Effector memory CD8-positive, alpha-beta T cell (primary cell): ENCODE data around the gene BTBD16.

ENCODE experiments used
- ATAC-seq: fragments of 150-1000 bp; cut with Tn5 transposase; replicated peaks from 2 replicates; pipeline ENCODE4 v1.10.0; 2021; ENCODE audit warnings: mild to moderate bottlenecking, moderate library complexity
- DNase-seq, 3 experiments: peaks; one replicate each; pipeline ENCODE4 v3.0.0; 2021
- H3K27ac Mint-ChIP-seq, 2 donors: one replicate each; pipeline ENCODE4 v1.8.0; 2022; ENCODE audit warnings: mild to moderate bottlenecking in 2 of 2, mixed read lengths in 2 of 2, moderate library complexity in 2 of 2
- H3K27me3 Mint-ChIP-seq, 2 donors: one replicate each; pipeline ENCODE4 v1.8.0; 2022; ENCODE audit warnings: mixed read lengths in 2 of 2
- H3K36me3 Mint-ChIP-seq: one replicate; pipeline ENCODE4 v1.8.0; 2022; ENCODE audit warnings: mild to moderate bottlenecking, moderate library complexity, mixed read lengths; ENCODE audit not compliant: insufficient read depth
- H3K4me1 Mint-ChIP-seq, 2 donors: one replicate each; pipeline ENCODE4 v1.8.0; 2022; ENCODE audit warnings: low read depth in 2 of 2, mixed read lengths in 2 of 2
- H3K4me3 Mint-ChIP-seq, 2 donors: one replicate each; pipeline ENCODE4 v1.8.0; 2022; ENCODE audit warnings: mild to moderate bottlenecking in 2 of 2, mixed read lengths in 2 of 2, moderate library complexity in 2 of 2
- H3K9me3 Mint-ChIP-seq, 2 donors: one replicate each; pipeline ENCODE4 v1.8.0; 2022; ENCODE audit warnings: mixed read lengths in 2 of 2

The BTBD16 gene

DNA sequence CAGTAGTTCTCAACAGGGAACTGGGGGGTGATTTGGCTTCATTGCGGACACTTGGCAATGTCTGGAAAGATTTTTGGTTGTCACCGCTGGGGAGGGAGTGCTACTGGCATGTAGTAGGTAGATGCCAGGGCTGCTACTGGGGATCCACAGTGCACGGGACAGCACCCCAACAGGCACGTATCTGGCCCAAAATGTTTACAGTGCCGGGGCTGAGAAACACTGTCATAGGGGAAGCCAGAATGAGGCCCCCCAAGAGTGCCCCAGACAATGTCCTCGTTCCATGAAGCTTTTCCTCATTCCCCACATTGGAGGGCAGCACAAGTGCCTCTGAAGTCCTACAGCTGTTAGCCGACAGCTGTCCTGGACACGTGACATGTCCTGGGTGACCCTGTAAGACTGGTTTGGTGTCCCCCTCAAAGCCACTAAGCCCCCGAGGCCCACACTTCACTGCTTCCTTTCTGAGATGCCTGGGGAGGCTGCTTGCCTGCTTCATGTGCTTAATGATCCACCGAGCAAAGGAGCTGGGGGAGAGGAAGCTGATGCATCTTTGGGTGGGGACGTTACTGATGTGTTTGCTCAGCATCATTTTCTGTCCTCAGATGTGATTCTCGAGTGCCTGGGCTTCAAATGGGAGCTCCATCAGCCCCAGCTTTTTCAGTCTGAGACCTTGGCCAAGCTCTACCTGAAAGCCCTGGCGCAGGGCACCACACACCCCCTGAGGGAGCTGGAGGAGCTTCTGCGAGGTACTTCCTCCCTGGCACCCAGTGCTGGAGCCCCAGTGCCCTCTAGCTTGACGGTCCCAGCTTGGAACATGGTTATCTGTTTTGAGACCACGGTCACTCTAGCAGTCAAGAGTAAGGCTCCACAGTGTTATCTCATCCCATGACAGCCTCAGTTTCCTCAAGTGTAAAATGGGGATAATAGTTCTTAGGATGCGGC lies 14.7 kb downstream of the BTBD16 start:
- Mint-ChIP-seq H3K4me1 (peaks cover 4% of the 10 kb centered on the region in 2 donors), H3K36me3 (no peaks in the 10 kb centered on the region), H3K9me3 (no peaks in the 10 kb centered on the region), H3K27me3 (peaks cover 39 to 74% of the 10 kb centered on the region in 2 donors), H3K4me3 (no peak overlapping the region), H3K27ac (no peak overlapping the region)
- no peak for DNase-seq
- no peak for ATAC-seq

DNA sequence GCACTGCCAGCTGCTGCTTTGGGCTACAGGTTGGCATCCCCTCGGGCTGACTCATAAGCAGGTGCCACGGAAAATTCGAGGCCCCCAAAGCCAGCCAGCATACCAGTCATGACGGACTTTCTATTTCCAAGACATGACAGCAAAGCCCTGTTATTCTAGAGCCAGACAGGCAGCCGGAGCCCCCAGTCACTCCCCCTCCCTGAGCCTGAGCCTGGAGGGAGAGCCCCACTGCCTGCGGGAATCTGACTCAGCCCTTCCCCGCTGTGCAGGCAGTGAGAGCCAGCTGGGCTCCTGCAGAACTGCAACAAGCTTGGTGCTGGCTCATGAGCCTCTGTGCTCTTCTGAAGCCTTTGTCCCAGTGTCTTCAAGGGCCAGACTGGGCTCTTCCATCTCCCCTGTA lies 15.8 kb downstream of the BTBD16 start:
- ATAC-seq (no peak), DNase-seq (no peak)
- H3K4me1 Mint-ChIP-seq: peaks cover 4% of the 10 kb centered on the region in 2 donors
- H3K9me3 Mint-ChIP-seq: no peaks in the 10 kb centered on the region
- H3K4me3 Mint-ChIP-seq: no peak overlapping the region
- no peak overlapping the region for H3K27ac Mint-ChIP-seq
- H3K36me3 Mint-ChIP-seq: no peaks in the 10 kb centered on the region
- peaks cover 30 to 63% of the 10 kb centered on the region in 2 donors for H3K27me3 Mint-ChIP-seq

DNA sequence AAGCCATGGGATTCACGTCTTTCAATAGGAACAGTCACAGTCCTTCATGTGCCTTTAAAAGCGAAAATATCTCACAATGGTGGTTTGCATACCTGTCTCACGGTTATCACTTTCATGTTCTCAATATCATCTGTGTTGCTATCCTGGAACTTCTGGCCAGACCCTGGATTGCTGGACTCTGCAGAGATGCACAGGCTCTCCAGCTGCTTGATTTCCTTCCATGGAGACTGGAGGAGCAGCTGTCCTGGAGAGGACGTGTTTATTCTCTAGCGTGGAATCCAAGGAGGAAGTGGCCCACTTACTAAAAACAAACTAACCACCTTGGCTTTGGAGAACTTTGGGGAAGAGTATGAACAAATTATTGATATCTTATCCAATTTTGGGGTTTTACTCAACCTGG lies 16.5 kb downstream of the BTBD16 start:
- DNase-seq (no peak), ATAC-seq (no peak)
- H3K4me1 Mint-ChIP-seq: peaks cover 4% of the 10 kb centered on the region in 2 donors
- H3K4me3 Mint-ChIP-seq: no peak overlapping the region
- H3K36me3 Mint-ChIP-seq: no peaks in the 10 kb centered on the region
- no peak overlapping the region for H3K27ac Mint-ChIP-seq
- no peaks in the 10 kb centered on the region for H3K9me3 Mint-ChIP-seq
- peaks cover 27 to 56% of the 10 kb centered on the region in 2 donors for H3K27me3 Mint-ChIP-seq

DNA sequence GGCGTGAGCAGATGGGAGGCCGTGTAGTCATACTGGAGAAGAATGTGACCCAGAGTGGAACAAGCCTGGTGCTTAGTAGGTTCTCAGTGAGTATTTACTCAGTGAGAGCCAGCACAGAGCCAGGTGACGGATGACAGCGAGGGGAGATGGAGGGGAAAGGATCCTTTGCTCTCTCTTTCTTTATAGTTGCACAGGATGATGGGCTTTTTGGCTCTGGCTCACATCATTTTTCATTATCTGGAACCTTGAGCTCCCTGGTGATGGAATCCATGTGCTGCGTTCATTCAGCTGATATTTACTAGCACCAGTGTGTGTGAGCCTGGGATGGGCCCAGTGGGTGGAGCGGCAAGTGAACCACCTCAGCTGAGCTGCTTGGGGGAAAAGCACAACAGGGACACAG lies 17.2 kb downstream of the BTBD16 start:
- peaks cover 4 to 5% of the 10 kb centered on the region in 2 donors for H3K4me1 Mint-ChIP-seq
- ATAC-seq (no peak), DNase-seq (no peak)
- no peaks in the 10 kb centered on the region for H3K36me3 Mint-ChIP-seq
- no peak overlapping the region for H3K4me3 Mint-ChIP-seq
- no peak overlapping the region for H3K27ac Mint-ChIP-seq
- H3K27me3 Mint-ChIP-seq: peaks cover 27 to 49% of the 10 kb centered on the region in 2 donors
- no peaks in the 10 kb centered on the region for H3K9me3 Mint-ChIP-seq

DNA sequence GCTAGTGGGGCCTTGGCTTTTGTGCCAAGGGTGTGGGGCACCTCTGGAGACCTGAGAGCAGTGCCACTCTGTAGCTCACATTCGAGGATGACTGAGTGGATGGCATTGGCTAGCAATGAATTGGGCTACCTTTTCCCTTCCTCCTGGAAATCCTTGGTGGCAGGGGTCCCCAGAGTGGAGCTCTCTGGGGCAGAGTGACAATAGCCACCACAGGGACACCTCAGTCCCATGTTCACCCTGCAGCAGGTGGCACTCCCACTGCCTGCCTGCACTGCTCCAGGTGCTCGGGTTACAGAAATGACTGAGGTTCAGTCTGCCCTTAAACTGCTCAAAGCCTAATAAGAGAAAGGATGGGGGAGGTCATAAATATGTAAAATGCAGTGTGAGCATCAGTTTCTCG lies 17.8 kb downstream of the BTBD16 start:
- H3K4me1 Mint-ChIP-seq: peaks cover 4 to 6% of the 10 kb centered on the region in 2 donors
- H3K9me3 Mint-ChIP-seq: no peaks in the 10 kb centered on the region
- no peaks in the 10 kb centered on the region for H3K36me3 Mint-ChIP-seq
- H3K27ac Mint-ChIP-seq: no peak overlapping the region
- H3K4me3 Mint-ChIP-seq: no peak overlapping the region
- no peak for DNase-seq
- no peak for ATAC-seq
- peaks cover 27 to 46% of the 10 kb centered on the region in 2 donors for H3K27me3 Mint-ChIP-seq

DNA sequence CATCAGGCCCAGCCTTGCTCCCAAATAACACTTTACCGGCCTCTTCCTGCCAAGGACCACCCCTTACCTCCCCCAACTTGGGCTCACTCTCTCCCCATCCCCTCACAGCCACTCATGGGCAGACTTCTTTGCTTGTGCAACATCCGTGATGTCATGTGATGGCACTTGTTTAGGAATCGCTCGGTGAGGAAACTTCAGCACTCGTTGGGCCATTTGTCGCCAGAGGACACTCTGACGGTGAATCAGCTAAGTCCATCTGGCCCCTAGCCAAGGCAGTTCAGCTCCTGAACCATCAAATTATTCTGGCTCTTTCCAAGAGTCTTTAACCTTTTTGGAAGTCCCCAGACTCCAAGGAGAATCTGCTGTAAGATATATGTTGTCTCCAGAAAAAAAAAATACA lies 19.2 kb downstream of the BTBD16 start:
- Mint-ChIP-seq H3K36me3 (no peaks in the 10 kb centered on the region), H3K9me3 (no peaks in the 10 kb centered on the region), H3K27ac (peak overlapping the region in 1 of 2 donors; percentile 57), H3K27me3 (peaks cover 21 to 38% of the 10 kb centered on the region in 2 donors), H3K4me1 (peaks cover 10 to 14% of the 10 kb centered on the region in 2 donors), H3K4me3 (no peak overlapping the region)
- DNase-seq: no peak
- no peak for ATAC-seq

DNA sequence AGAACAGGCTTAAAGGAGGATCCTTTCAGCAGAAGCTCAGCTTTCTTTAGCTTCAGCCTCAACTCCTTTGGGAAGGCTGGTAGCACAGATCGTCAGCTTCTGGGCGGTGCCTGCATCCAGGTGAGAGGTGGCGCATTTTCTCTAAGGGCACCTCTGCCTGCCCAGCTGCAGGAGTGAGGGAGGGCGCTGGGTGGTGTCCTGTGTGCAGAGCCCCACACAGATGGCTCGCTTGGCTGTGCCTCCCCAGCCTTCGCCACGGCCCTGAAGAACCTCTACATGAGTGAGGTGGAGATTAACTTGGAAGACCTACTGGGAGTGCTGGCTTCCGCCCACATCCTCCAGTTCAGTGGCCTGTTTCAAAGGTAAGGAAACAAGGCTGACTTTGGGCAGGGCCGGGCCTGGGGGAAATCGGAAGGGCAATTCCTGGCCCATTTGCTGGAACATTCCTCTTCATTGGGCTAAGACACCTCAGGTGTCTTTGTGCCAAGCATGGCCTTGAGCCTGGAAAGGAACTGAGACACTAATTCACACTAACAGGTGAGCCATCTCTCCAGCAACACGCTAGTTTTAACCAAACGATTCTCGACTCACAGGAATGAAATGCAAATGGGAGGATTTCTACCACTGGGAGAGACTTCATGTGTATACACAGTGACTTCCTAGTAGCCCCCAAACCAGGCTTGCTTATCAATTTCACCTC lies 19.9 kb downstream of the BTBD16 start:
- Mint-ChIP-seq H3K9me3 (no peaks in the 10 kb centered on the region), H3K27ac (peak overlapping the region in 1 of 2 donors; percentile 57), H3K4me3 (no peak overlapping the region), H3K27me3 (peaks cover 20 to 31% of the 10 kb centered on the region in 2 donors), H3K4me1 (peaks cover 11 to 17% of the 10 kb centered on the region in 2 donors), H3K36me3 (no peaks in the 10 kb centered on the region)
- no peak for DNase-seq
- no peak for ATAC-seq

DNA sequence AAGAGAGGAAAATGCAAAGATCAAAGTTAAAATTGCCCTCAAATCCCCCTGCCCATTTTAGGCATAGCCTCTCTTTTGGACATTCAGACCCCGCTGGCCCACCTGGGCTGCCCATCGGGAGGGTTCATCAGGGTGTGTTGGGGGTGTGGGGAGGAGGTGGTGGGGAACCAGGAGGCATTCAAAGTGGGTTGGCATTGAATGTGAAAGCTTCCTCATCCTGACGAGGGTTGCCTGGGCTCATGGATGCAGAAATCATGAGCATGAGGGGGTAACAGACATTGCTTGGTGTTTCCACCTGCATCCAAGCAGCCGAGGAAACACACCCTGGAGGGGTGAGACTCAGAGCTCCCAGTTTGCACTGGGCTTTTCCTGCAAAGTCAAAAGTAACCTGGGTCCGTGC lies 20.6 kb downstream of the BTBD16 start:
- DNase-seq (no peak), ATAC-seq (no peak)
- Mint-ChIP-seq H3K27me3 (peaks cover 16 to 24% of the 10 kb centered on the region in 2 donors), H3K9me3 (no peaks in the 10 kb centered on the region), H3K4me3 (no peak overlapping the region), H3K4me1 (peaks cover 11 to 17% of the 10 kb centered on the region in 2 donors), H3K36me3 (no peaks in the 10 kb centered on the region), H3K27ac (no peak overlapping the region)

DNA sequence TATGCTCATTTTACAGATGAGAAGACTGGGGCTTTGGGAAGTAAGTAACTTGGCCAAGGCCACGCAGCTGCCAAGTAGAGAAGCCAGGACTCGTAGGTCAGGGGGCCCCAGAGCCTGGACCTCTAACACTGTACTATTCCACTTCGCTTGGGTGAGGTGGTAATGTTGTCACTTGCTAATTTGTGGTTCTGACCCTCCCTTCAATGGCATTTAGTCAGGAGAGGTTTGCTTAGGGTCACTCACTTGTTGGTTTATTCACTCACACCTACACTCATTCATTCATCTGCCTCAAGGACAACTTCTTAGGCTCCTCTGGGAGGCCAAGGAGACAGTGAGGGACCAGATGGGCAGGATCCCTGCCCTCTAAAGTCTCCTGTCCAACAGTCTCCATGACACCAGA lies 21.3 kb downstream of the BTBD16 start:
- no peak for ATAC-seq
- no peaks in the 10 kb centered on the region for H3K36me3 Mint-ChIP-seq
- no peaks in the 10 kb centered on the region for H3K9me3 Mint-ChIP-seq
- peaks cover 11 to 17% of the 10 kb centered on the region in 2 donors for H3K4me1 Mint-ChIP-seq
- H3K27ac Mint-ChIP-seq: no peak overlapping the region
- no peak overlapping the region for H3K4me3 Mint-ChIP-seq
- DNase-seq: no peak
- H3K27me3 Mint-ChIP-seq: peaks cover 12 to 18% of the 10 kb centered on the region in 2 donors

DNA sequence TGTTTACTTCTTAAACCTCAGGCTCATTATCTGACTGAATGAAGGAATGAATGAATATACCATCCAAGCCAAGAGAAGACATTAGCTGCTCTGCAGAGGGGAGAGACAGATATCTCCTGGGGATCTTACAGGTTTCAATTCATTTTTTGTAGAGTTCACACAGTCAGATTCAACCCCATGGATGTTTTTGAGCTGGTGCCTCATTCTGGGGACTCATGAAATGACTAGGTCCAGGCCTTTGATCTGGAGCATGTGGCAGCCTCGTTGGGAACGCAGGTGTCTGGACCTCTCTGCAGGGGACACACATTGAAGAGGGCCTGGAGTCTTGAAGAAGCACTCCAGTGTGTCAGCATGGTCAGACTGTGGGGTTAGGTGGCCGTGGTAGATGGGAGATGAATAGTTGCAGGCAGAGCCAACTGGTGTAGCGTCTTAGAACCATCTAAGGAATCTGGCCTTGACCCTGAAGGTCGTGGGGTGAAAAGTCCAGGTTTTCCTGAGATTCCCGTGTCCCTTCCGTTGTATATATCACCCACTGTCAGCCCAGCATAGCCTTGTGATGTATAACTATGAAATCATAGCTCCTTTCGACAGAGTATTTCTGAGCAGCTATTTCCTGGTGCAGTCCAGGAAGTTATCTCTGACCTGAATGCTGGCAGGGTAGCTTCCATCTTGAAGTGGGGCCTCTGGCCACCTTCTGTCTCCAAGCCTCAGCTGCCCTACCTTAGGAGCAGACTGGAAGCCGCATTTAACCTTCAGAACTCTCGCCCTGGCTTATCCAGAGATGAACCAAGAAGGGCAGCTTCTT lies 22.3 kb downstream of the BTBD16 start:
- DNase-seq (no peak), ATAC-seq (no peak)
- Mint-ChIP-seq H3K9me3 (no peaks in the 10 kb centered on the region), H3K27me3 (peaks cover 7 to 10% of the 10 kb centered on the region in 2 donors), H3K27ac (peak overlapping the region in 1 of 2 donors; percentile 19), H3K36me3 (no peaks in the 10 kb centered on the region), H3K4me1 (peaks cover 12 to 15% of the 10 kb centered on the region in 2 donors), H3K4me3 (no peak overlapping the region)

DNA sequence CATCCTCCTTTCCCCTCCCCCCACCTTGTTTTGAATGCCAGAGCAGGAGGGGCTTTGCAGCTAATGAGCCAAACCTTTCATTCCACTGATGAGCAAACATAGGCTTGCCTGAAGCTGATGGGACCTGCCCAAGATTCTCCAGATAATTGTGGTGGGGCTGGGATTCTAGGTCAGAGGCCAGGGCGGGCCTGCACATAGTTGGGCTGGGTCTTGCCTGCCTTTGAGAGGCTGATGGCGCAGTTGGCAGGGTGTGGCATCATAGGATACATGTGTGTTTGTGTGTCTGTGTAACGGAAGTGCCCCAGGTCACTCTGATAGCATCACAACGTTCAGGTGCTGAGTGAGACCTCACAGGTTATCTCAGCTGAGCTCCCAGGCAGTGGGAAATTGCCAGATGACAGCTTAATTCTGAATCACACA lies 22.9 kb downstream of the BTBD16 start:
- no peak for ATAC-seq
- Mint-ChIP-seq H3K27ac (peak overlapping the region in 1 of 2 donors; percentile 19), H3K27me3 (peaks cover under 1 to 10% of the 10 kb centered on the region in 2 donors), H3K9me3 (no peaks in the 10 kb centered on the region), H3K36me3 (peaks cover 3% of the 10 kb centered on the region), H3K4me1 (peaks cover 17 to 19% of the 10 kb centered on the region in 2 donors), H3K4me3 (no peak overlapping the region)
- no peak for DNase-seq

DNA sequence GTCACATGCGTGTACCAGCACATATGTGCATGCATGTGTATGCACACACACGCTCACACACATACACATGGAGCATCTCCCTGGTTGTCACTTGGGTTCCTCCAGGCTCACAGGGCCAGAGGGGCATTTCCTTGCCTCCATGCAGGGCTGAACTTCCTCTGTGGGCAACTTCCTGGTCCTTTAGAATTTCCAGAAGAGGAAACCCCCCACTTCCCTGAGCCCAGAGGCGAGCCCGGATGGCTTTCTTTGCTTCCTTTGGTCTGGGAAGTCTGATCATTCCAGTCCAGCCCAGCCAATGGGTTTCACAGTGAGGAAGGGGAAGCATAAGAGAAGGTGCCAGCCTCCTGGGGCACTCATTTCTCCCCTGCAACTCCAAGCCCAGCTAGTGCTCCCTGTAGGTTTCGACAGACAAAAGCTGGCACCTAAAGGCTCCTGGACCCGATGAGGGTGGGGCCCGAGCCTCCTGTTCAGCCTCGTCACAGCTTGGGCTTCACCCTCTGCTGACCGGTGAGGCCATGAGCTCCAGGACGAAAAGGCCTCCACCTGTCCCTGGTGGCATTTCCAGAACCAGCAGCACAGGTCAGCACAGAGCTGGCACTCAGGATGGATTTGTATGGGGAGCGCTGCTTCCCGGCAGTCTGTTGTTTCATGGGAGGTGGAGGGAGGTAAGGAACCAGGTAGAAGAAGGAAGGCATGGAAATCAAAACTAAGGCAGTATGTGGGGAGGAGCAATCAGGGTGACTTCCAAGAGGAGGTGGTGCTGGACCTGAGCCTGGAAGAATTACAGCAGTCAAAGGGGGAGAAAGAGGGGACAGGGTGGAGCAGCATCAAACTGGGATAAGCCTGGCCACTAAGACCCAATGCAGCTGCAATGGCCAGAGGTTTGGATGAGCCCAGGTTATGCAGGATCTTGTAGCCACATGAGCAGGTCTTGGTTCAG lies 23.7 kb downstream of the BTBD16 start:
- DNase-seq: no peak
- Mint-ChIP-seq H3K4me1 (peaks cover 18 to 19% of the 10 kb centered on the region in 2 donors), H3K27me3 (peaks cover 0 to 16% of the 10 kb centered on the region in 2 donors), H3K27ac (peak overlapping the region in 1 of 2 donors; percentile 51), H3K36me3 (peaks cover 3% of the 10 kb centered on the region), H3K4me3 (peak overlapping the region in 1 of 2 donors; percentile 30), H3K9me3 (no peaks in the 10 kb centered on the region)
- no peak for ATAC-seq
